OCI-LY7 (cell line): ENCODE results near the gene MRPL46. TPM values are rescaled to one million over a fixed set of nuclear protein-coding genes. Genes with fewer than 3 reads are reported as not detected.
"Not testable (repeated sequence)": the region's sequence is repeated elsewhere in the genome, so short reads cannot be mapped to it uniquely, and the experiment has no call there.

Experiments
- BruUV-seq: library from RNA; stranded (reverse); fragments of 400-500 nt; replicated peaks from 2 replicates; lab custom pipeline; 2021; lab: Mats Ljungman, UMichigan
- CTCF ChIA-PET: fragments of 300-600 bp; sonication (Branson Sonifier 250); formaldehyde crosslinking; loops from one replicate; lab custom pipeline; 2022; ENCODE audit warnings: antibody characterized with exemption; ENCODE audit not compliant: unreplicated experiment; lab: Charles Lee
- POLR2A ChIA-PET: fragments of 300-600 bp; sonication (Branson Sonifier 250); formaldehyde crosslinking; loops from one replicate; lab custom pipeline; 2022; ENCODE audit warnings: antibody characterized with exemption; lab: Charles Lee
- DNase-seq: peaks from one replicate; pipeline ENCODE4 v3.0.0-alpha.2; 2015; ENCODE audit warnings: low spot score
- H2AFZ ChIP-seq: fragments of 200-600 bp; sonication (generic), shearing (Covaris generic); 2 replicates; pipeline ENCODE4 v1.6.1; 2014; ENCODE audit warnings: mild to moderate bottlenecking, antibody characterized with exemption, low read length, moderate library complexity
- H3K27ac ChIP-seq: fragments of 200-600 bp; sonication (generic); 2 replicates; pipeline ENCODE4 v1.5.1; 2014; ENCODE audit warnings: mixed run types, low read depth, mild to moderate bottlenecking, moderate library complexity, low read length, inconsistent platforms; ENCODE audit not compliant: poor library complexity, severe bottlenecking
- H3K36me3 ChIP-seq: fragments of 200-600 bp; sonication (generic); 2 replicates; pipeline ENCODE4 v1.6.1; 2014; ENCODE audit warnings: mild to moderate bottlenecking, antibody characterized with exemption, low read length, moderate library complexity, mixed read lengths; ENCODE audit not compliant: insufficient read depth
- H3K4me1 ChIP-seq: fragments of 200-600 bp; sonication (generic); 2 replicates; pipeline ENCODE4 v1.5.1; 2014; ENCODE audit warnings: mild to moderate bottlenecking, low read length; ENCODE audit not compliant: insufficient read depth, poor library complexity, severe bottlenecking
- H3K4me2 ChIP-seq: fragments of 200-600 bp; sonication (generic); 2 replicates; pipeline ENCODE4 v1.6.1; 2014; ENCODE audit warnings: mild to moderate bottlenecking, low read length
- H3K4me3 ChIP-seq: fragments of 200-600 bp; sonication (generic); 2 replicates; pipeline ENCODE4 v1.5.1; 2014; ENCODE audit warnings: mild to moderate bottlenecking, low read depth, low read length; ENCODE audit not compliant: poor library complexity, severe bottlenecking
- H3K79me2 ChIP-seq: fragments of 200-600 bp; sonication (generic); 2 replicates; pipeline ENCODE4 v1.6.1; 2016; ENCODE audit warnings: low read depth, mild to moderate bottlenecking, low read length, moderate library complexity, mixed read lengths; ENCODE audit not compliant: insufficient read depth
- H3K9me2 ChIP-seq: fragments of 200-600 bp; sonication (generic); 2 replicates; pipeline ENCODE4 v1.6.1; 2016; ENCODE audit warnings: mild to moderate bottlenecking, low read length, mixed read lengths; ENCODE audit not compliant: insufficient read depth
- H3K9me3 ChIP-seq: fragments of 200-600 bp; sonication (generic); 2 replicates; pipeline ENCODE4 v1.6.1; 2014; ENCODE audit warnings: mild to moderate bottlenecking, mixed run types, low read length, mixed read lengths
- H4K20me1 ChIP-seq: fragments of 200-600 bp; sonication (generic); 2 replicates; pipeline ENCODE4 v1.6.1; 2014; ENCODE audit warnings: mild to moderate bottlenecking, antibody characterized with exemption, low read length, moderate library complexity, mixed read lengths; ENCODE audit not compliant: insufficient read depth
- CTCF ChIP-seq: fragments of 200-600 bp; sonication (generic); conservative IDR thresholded peaks from 2 replicates; pipeline ENCODE4 v1.5.1; 2014; ENCODE audit warnings: mild to moderate bottlenecking, antibody characterized with exemption, low read length, moderate library complexity, mixed read lengths
- EZH2phosphoT487 ChIP-seq: fragments of 200-600 bp; sonication (generic); IDR thresholded peaks from 2 replicates; pipeline ENCODE4 v1.6.1; 2018; ENCODE audit warnings: low read depth, borderline replicate concordance, mild to moderate bottlenecking, mixed run types, antibody characterized with exemption, low read length, moderate library complexity, mixed read lengths
- intact Hi-C: fragments of 100-400 bp; cut with micrococcal nuclease; formaldehyde crosslinking; loops from one replicate; pipeline ENCODE4 v1.10.0; 2022; ENCODE audit not compliant: unreplicated experiment
- total RNA-seq, 2 experiments: library from RNA; depleted of rRNA in 1 of 2; stranded (reverse); fragments of >200 nt in 1 of 2; shearing (Covaris generic) in 1 of 2; gene quantifications; 2 replicates each; pipeline ENCODE4 v1.2.3, GENCODE V29; 2014 to 2022

The MRPL46 gene
- total RNA-seq, 2 experiments from 2014 or later, result 30.4 to 37.2 TPM

- H3K79me2 ChIP-seq, result no peaks in the 10 kb centered on the region
- TF ChIP-seq CTCF (no peak), EZH2phosphoT487 (no peak)
- H3K4me3 ChIP-seq, result no peak overlapping the region
- no peaks in the 10 kb centered on the region for H3K9me2 ChIP-seq
- peaks cover 15% of the 10 kb centered on the region for H3K9me3 ChIP-seq
- DNase-seq, result no peak
- H4K20me1 ChIP-seq, result no peaks in the 10 kb centered on the region
- ChIA-PET CTCF (no interaction called here), POLR2A (interaction anchor here (1.2 kb wide), 1 partner anchor 22 kb away, joined by 4 read pairs; no protein-coding TSS in a partner anchor)
- no TSS peak for BruUV-seq
- no peaks in the 10 kb centered on the region; the same call in 1 of the 2 replicates for H3K36me3 ChIP-seq
- H3K4me2 ChIP-seq, result no peak overlapping the region
- no peak overlapping the region for H3K27ac ChIP-seq
- no peaks in the 10 kb centered on the region for H3K4me1 ChIP-seq
- H2AFZ ChIP-seq, result no peak overlapping the region
- intact Hi-C loops, result no loop called here
Measured at GRCh38 chr15:88441076-88441730, 26.0 kb downstream of the MRPL46 start.

GRCh38 chr15:88440021-88440420, 27.2 kb downstream of the MRPL46 start:
- Histone ChIP-seq H3K9me2 (no peaks in the 10 kb centered on the region), H2AFZ (no peak overlapping the region), H3K4me3 (no peak overlapping the region), H3K4me2 (no peak overlapping the region), H3K4me1 (no peaks in the 10 kb centered on the region), H4K20me1 (no peaks in the 10 kb centered on the region), H3K36me3 (no peaks in the 10 kb centered on the region; the same call in 1 of the 2 replicates), H3K27ac (no peak overlapping the region), H3K79me2 (no peaks in the 10 kb centered on the region), H3K9me3 (peaks cover 15% of the 10 kb centered on the region)
- DNase-seq, result no peak
- ChIA-PET CTCF (no interaction called here), POLR2A (interaction anchor here (1.2 to 1.5 kb wide), 2 partner anchors 21 to 39 kb away, joined by 4 to 5 read pairs; no protein-coding TSS in a partner anchor)
- no TSS peak for BruUV-seq
- intact Hi-C loops, result no loop called here
- TF ChIP-seq CTCF, result no peak
- no peak for TF ChIP-seq EZH2phosphoT487

- ChIA-PET POLR2A (interaction anchor here (1.3 kb wide), 1 partner anchor 27 kb away, joined by 3 read pairs; no protein-coding TSS in a partner anchor), CTCF (no interaction called here)
- no peaks in the 10 kb centered on the region; the same call in 1 of the 2 replicates for H3K9me3 ChIP-seq
Measured at GRCh38 chr15:88438181-88438580, 29.0 kb downstream of the MRPL46 start.

GRCh38 chr15:88434106-88434505, 33.1 kb downstream of the MRPL46 start:
- POLR2A ChIA-PET, result interaction anchor here (0.7 kb wide), 1 partner anchor 48 kb away, joined by 3 read pairs; no protein-coding TSS in a partner anchor
- CTCF ChIA-PET, H3K4me1 ChIP-seq, H3K79me2 ChIP-seq, DNase-seq, intact Hi-C loops, H3K27ac ChIP-seq, H2AFZ ChIP-seq, H3K4me2 ChIP-seq, H3K9me2 ChIP-seq, BruUV-seq, H3K9me3 ChIP-seq, H3K36me3 ChIP-seq, H3K4me3 ChIP-seq, H4K20me1 ChIP-seq: not testable (repeated sequence)

More at GRCh38 chr15:88438181-88438580, 29.0 kb downstream of the MRPL46 start:
- H3K36me3 ChIP-seq, result no peaks in the 10 kb centered on the region
- no peaks in the 10 kb centered on the region for H4K20me1 ChIP-seq
- TF ChIP-seq EZH2phosphoT487 (no peak), CTCF (no peak)
- DNase-seq, result no peak
- no peak overlapping the region for H3K4me2 ChIP-seq
- H3K27ac ChIP-seq, result no peak overlapping the region
- H2AFZ ChIP-seq, result no peak overlapping the region
- intact Hi-C loops, result no loop called here
- no TSS peak for BruUV-seq
- H3K4me3 ChIP-seq, result no peak overlapping the region
- H3K9me2 ChIP-seq, result no peaks in the 10 kb centered on the region
- H3K4me1 ChIP-seq, result no peaks in the 10 kb centered on the region
- H3K79me2 ChIP-seq, result no peaks in the 10 kb centered on the region
